GM18498 (cell line): ENCODE data around the gene IARS1.

ENCODE experiments used
- ATAC-seq: cut with Tn5 transposase; IDR thresholded peaks from one replicate; pipeline ENCODE4 v1.9.1; 2021; ENCODE audit warnings: mild to moderate bottlenecking, moderate library complexity; ENCODE audit not compliant: unreplicated experiment

The IARS1 gene

DNA sequence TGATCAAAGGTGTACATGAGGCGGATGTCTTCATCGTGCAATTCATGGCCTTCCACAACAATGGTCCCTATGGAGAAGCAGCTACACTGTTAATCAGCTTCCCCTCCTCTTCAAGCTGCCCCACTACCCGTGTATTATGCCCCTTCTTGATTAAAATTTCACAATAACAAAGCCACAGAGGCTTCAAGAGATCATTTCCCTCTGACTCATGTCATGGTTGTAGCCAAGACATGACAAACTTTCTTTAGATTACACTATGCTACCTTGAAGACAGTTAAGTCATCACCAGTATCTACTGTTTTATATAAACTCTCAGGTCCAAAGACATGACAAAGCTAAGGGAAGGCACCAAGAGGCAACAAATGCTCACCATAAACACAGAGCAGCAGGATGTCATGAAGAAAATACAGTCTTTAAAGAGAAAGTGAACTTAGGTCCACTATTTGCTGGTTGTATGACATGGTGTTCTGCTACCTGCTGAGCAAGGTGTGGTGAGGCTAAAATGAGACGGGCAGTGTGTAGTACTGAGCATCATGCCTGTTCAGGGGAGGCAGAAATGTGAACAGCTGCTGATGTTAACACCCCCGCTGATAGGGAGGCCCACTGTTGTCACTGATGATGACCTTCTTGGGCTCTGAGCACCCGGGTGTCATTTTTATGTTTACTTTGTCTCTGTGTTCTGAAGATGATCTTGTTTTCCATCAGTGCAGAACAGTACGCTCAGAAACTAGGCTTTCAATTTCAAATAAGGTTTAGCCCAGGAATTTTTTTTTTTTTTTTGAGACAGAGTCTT is 48.3 kb downstream of the IARS1 start:
- no peak for ATAC-seq
